ENCODE measurements around the gene ZNF777.

DNA sequence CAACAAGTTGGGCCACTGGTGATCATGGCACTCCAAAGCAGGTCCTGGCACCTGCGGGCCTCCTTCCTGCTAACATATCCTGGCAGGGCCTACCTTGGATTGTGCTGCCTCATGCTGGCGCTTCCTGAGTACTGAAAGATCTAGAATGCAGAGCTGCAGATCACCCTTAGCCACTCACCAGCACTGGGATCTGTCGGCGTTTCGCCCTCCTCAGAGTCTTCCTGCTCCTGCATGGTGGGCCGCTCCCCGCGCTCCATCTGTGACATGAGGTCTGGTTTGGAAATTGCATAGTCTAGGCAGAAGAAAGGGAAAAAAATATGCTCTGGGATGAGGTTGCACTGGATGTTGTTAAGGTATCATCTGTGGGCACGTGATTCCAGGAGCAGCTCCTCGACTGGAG lies 10.0 kb downstream of the ZNF777 start:
- TF ChIP-seq, protein P1, sequence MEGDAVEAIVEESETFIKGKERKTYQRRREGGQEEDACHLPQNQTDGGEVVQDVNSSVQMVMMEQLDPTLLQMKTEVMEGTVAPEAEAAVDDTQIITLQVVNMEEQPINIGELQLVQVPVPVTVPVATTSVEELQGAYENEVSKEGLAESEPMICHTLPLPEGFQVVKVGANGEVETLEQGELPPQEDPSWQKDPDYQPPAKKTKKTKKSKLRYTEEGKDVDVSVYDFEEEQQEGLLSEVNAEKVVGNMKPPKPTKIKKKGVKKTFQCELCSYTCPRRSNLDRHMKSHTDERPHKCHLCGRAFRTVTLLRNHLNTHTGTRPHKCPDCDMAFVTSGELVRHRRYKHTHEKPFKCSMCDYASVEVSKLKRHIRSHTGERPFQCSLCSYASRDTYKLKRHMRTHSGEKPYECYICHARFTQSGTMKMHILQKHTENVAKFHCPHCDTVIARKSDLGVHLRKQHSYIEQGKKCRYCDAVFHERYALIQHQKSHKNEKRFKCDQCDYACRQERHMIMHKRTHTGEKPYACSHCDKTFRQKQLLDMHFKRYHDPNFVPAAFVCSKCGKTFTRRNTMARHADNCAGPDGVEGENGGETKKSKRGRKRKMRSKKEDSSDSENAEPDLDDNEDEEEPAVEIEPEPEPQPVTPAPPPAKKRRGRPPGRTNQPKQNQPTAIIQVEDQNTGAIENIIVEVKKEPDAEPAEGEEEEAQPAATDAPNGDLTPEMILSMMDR (IDR thresholded peaks at IDR 0.05; ENCODE audit: borderline replicate concordance, extremely low read depth, low read length, poor library complexity, severe bottlenecking) = peak; percentile 9
- no peak for TF ChIP-seq EZH2 (IDR thresholded peaks at IDR 0.05; ENCODE audit: borderline replicate concordance, low read depth, low read length, severe bottlenecking)
